Colonic mucosa (tissue), 4 donors: ENCODE data around the gene C16orf95. TPM values are rescaled to one million over a fixed set of nuclear protein-coding genes. Genes with fewer than 3 reads are reported as not detected.
"Not testable (repeated sequence)": the region's sequence is repeated elsewhere in the genome, so short reads cannot be mapped to it uniquely, and the experiment has no call there.

Experiments used
- DNase-seq: peaks from one replicate; pipeline ENCODE4 v3.0.0-alpha.2; 2020
- H3K27ac ChIP-seq: fragments of 200-600 bp; one replicate; pipeline ENCODE4 v1.8.0; 2021
- H3K27me3 ChIP-seq: fragments of 200-600 bp; one replicate; pipeline ENCODE4 v1.8.0; 2021
- H3K36me3 ChIP-seq: fragments of 200-600 bp; one replicate; pipeline ENCODE4 v1.8.0; 2021
- H3K4me1 ChIP-seq: fragments of 200-600 bp; one replicate; pipeline ENCODE4 v1.8.0; 2021; ENCODE audit warnings: mild to moderate bottlenecking
- H3K4me3 ChIP-seq: fragments of 200-600 bp; one replicate; pipeline ENCODE4 v1.8.0; 2021
- H3K9ac ChIP-seq, 2 donors: one replicate each; pipeline ENCODE4 v1.7.0; 2013; ENCODE audit warnings: control low read depth in 2 of 2, low read depth in 2 of 2, low read length in 2 of 2
- H3K9me3 ChIP-seq: fragments of 200-600 bp; one replicate; pipeline ENCODE4 v1.8.0; 2021
- CTCF ChIP-seq: fragments of 200-600 bp; IDR thresholded peaks from one replicate; pipeline ENCODE4 v1.8.0; 2022; ENCODE audit warnings: antibody characterized with exemption, mild to moderate bottlenecking
- intact Hi-C: fragments of 100-400 bp; cut with DNase I; formaldehyde crosslinking; loops from one replicate; pipeline ENCODE4 v1.14.1; 2022
- total RNA-seq, 2 donors: library from RNA; stranded (reverse); fragmentation: NEBNext Ultra II Directional in 1 of 2; extraction: Animal tissue kit (Norgen Biotek cat#: 25700) in 1 of 2; gene quantifications; one replicate each; pipeline ENCODE4 v1.2.1, GENCODE V29; 2021
- donor health status: healthy.
- donor health status: DM: no; HTN: no; CAD: no.
- donor health status: DM: no; HTN: no; CAD: no.

The C16orf95 gene
- total RNA-seq, 2 donors from 2014 or later, result 5.0 to 9.7 TPM

- intact Hi-C loops, result no loop called here
- no peak for DNase-seq
Measured at GRCh38 chr16:87266846-87267245, 50.3 kb downstream of the C16orf95 start.

GRCh38 chr16:87265261-87265660 lies 51.9 kb downstream of the C16orf95 start:
- Histone ChIP-seq H3K4me3 (no peak overlapping the region), H3K4me1 (no peaks in the 10 kb centered on the region), H3K9ac (no peak overlapping the region), H3K27ac (no peak overlapping the region), H3K9me3 (no peaks in the 10 kb centered on the region), H3K27me3 (no peaks in the 10 kb centered on the region), H3K36me3 (no peaks in the 10 kb centered on the region)
- intact Hi-C loops, result no loop called here
- TF ChIP-seq CTCF, result no peak
- DNase-seq, result no peak

More at GRCh38 chr16:87266846-87267245, 50.3 kb downstream of the C16orf95 start:
- no peak overlapping the region for H3K9ac ChIP-seq
- no peaks in the 10 kb centered on the region for H3K9me3 ChIP-seq
- H3K36me3 ChIP-seq, result no peaks in the 10 kb centered on the region
- H3K27ac ChIP-seq, result no peak overlapping the region
- no peaks in the 10 kb centered on the region for H3K4me1 ChIP-seq
- no peak for TF ChIP-seq CTCF
- no peaks in the 10 kb centered on the region for H3K27me3 ChIP-seq
- no peak overlapping the region for H3K4me3 ChIP-seq

GRCh38 chr16:87264634-87265033 lies 52.6 kb downstream of the C16orf95 start:
- H3K9me3 ChIP-seq, result no peaks in the 10 kb centered on the region
- H3K4me1 ChIP-seq, result no peaks in the 10 kb centered on the region
- no peak overlapping the region for H3K9ac ChIP-seq
- no peak for TF ChIP-seq CTCF
- DNase-seq, result no peak
- H3K27ac ChIP-seq, result no peak overlapping the region
- H3K27me3 ChIP-seq, result no peaks in the 10 kb centered on the region
- intact Hi-C loops, result no loop called here
- H3K36me3 ChIP-seq, result no peaks in the 10 kb centered on the region
- no peak overlapping the region for H3K4me3 ChIP-seq

GRCh38 chr16:87263418-87264052 lies 53.7 kb downstream of the C16orf95 start:
- no peaks in the 10 kb centered on the region for H3K9me3 ChIP-seq
- no peaks in the 10 kb centered on the region for H3K27me3 ChIP-seq
- no peaks in the 10 kb centered on the region for H3K36me3 ChIP-seq
- intact Hi-C loops, result no loop called here
- no peaks in the 10 kb centered on the region for H3K4me1 ChIP-seq
- DNase-seq, result peak; percentile 50
- H3K4me3 ChIP-seq, result no peak overlapping the region
- no peak overlapping the region for H3K9ac ChIP-seq
- H3K27ac ChIP-seq, result no peak overlapping the region
- no peak for TF ChIP-seq CTCF

- Histone ChIP-seq H3K9me3 (no peaks in the 10 kb centered on the region), H3K9ac (no peak overlapping the region), H3K4me3 (no peak overlapping the region), H3K27ac (no peak overlapping the region), H3K27me3 (no peaks in the 10 kb centered on the region), H3K4me1 (no peaks in the 10 kb centered on the region), H3K36me3 (no peaks in the 10 kb centered on the region)
- TF ChIP-seq CTCF, result no peak
- intact Hi-C loops, result no loop called here
- DNase-seq, result no peak
Measured at GRCh38 chr16:87259431-87259830, 57.8 kb downstream of the C16orf95 start.

- H3K9ac ChIP-seq, H3K27me3 ChIP-seq, DNase-seq, H3K36me3 ChIP-seq, H3K9me3 ChIP-seq, intact Hi-C loops, H3K4me1 ChIP-seq, H3K27ac ChIP-seq, H3K4me3 ChIP-seq: not testable (repeated sequence)
Measured at GRCh38 chr16:87258653-87259052, 58.5 kb downstream of the C16orf95 start.
